T-helper 2 cell treated with Interferon-gamma antibody and Interleukin-4, amounts not matched to agents 5 μg/mL and 100 μg/mL, for 36 hours (primary cell): ENCODE results near the gene RABGAP1L.

ENCODE experiments used
- DNase-seq: peaks from one replicate; pipeline ENCODE4 v3.0.0; 2021; ENCODE audit warnings: low spot score
- H3K27ac Mint-ChIP-seq: one replicate; pipeline ENCODE4 v1.8.0; 2021; ENCODE audit warnings: mild to moderate bottlenecking, mixed read lengths
- H3K27me3 Mint-ChIP-seq: one replicate; pipeline ENCODE4 v1.8.0; 2021; ENCODE audit warnings: low read depth, mixed read lengths
- H3K36me3 Mint-ChIP-seq: one replicate; pipeline ENCODE4 v1.8.0; 2021; ENCODE audit warnings: low read depth, mixed read lengths
- H3K4me1 Mint-ChIP-seq: one replicate; pipeline ENCODE4 v1.8.0; 2021; ENCODE audit warnings: low read depth, mixed read lengths
- H3K4me3 Mint-ChIP-seq: one replicate; pipeline ENCODE4 v1.8.0; 2022; ENCODE audit warnings: mild to moderate bottlenecking, moderate library complexity, mixed read lengths
- H3K9me3 Mint-ChIP-seq: one replicate; pipeline ENCODE4 v1.8.0; 2021; ENCODE audit warnings: mixed read lengths

The RABGAP1L gene

DNA sequence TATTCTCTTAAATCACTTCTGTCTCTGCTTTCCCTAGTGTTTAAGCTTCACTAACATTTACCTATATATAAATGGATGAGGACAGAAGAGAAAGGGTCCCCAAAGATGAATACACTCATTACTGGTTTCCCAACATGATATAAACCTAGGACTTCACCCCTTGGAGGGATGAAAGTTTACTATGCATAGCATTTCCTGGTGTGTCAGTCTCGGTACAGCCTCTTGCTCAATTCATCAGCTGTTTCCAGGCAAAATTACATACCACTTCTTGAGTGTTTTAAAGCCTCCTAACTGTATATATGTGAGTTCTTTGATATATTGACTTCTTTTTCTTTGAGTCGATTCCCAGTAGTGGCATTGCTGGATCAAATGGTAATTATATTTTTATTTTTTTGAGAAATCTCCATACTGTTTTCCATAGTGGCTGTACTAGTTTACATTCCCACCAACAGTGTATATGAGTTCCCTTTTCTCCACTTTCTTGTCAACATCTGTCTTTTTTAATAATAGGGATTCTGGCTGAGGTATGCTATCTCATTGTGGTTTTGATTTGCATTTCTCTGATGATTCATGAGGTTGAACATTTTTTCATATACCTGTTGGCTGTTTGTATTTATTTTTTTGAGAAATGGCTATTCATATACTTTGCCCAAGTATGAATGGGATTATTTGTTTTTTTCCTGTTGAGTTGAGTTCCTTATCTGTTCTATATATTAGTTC lies 581.1 kb downstream of the RABGAP1L start:
- peaks cover 5% of the 10 kb centered on the region for H3K9me3 Mint-ChIP-seq
- no peak for DNase-seq
- H3K4me3 Mint-ChIP-seq = no peak overlapping the region
- H3K4me1 Mint-ChIP-seq = no peaks in the 10 kb centered on the region
- H3K27me3 Mint-ChIP-seq = no peaks in the 10 kb centered on the region
- no peak overlapping the region for H3K27ac Mint-ChIP-seq
- no peaks in the 10 kb centered on the region for H3K36me3 Mint-ChIP-seq

DNA sequence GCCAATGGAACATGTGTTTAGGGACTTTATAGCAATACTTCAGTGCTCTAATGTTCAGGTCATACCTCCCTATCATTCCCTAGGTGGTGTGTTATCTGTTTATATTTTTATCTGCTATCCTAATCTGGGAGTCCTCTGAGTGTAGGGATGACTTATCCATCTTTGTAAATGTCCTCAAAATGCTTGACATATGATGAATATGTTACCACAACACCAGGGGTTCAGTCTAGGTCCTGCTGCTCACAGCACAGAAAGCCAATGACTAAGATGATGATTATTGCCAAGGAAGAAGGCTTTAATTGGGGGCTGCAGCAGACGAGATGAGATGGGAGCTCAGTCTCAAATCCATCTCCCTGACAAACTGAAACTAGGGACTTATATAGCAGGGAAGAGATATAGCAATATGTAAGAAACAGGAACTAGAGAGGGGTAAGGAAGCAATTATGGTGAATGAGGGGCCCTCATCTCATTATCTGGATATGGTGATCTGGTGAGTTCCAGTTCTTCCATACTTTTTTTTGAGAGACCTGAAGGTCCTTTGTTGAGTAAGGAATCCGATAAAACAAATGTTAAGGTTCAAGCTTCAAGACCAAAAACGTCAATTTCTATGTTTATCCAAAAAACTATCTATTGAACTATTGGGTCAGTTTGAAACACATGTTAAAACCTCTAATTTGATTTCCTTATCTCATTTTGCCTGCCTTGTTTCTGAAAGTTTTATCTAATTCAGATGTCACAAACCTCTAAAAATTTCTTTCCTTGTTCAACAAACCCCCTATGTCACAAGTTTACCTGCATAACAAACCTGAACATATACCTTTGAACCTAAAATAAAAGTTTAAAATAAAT lies 583.7 kb downstream of the RABGAP1L start:
- Mint-ChIP-seq H3K36me3 (no peaks in the 10 kb centered on the region), H3K4me1 (no peaks in the 10 kb centered on the region), H3K4me3 (no peak overlapping the region), H3K27ac (no peak overlapping the region), H3K27me3 (no peaks in the 10 kb centered on the region), H3K9me3 (no peaks in the 10 kb centered on the region)
- DNase-seq = no peak

DNA sequence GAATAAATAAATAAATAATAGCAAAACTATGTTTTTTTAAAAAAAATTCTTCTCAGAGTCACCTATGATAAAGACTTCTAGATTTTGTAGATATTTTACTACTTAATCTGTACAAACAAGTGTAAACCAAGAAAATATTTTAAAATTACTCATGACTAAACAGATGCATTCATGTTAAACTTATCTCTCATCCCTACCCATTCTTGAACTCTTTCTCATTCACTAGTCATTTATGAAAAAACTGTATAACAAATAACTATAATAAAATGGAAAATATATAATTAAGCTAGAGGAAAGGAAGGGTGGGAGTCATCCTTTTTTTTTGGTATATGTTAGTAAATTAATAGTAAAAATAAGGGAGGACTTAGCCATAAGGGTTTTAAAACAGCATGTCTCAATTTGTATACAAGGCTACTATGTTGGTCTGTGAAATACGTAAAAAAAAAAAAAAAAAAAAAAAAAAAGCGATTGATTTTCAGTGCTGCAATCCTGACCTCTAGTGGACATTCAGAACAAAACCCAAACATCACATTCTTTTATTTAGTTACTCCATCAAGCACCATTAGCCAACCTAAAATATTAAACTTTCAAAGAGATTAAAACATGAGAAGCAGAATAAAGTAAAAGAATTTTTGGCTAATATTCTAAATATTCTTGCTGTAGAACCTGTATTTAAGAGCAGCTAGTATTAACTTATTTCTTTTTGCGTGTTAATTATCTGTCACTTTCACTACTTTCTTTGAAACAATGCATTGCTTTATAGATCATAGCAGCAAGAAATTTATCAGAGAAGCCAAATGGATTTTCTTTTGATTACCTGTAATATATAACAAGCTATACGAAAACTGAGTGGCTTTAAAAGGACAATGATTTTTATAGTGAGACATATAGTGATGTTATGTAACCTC lies 584.6 kb downstream of the RABGAP1L start:
- Mint-ChIP-seq H3K9me3 (no peaks in the 10 kb centered on the region), H3K4me3 (no peak overlapping the region), H3K4me1 (no peaks in the 10 kb centered on the region), H3K27me3 (no peaks in the 10 kb centered on the region), H3K36me3 (no peaks in the 10 kb centered on the region), H3K27ac (no peak overlapping the region)
- DNase-seq = no peak

DNA sequence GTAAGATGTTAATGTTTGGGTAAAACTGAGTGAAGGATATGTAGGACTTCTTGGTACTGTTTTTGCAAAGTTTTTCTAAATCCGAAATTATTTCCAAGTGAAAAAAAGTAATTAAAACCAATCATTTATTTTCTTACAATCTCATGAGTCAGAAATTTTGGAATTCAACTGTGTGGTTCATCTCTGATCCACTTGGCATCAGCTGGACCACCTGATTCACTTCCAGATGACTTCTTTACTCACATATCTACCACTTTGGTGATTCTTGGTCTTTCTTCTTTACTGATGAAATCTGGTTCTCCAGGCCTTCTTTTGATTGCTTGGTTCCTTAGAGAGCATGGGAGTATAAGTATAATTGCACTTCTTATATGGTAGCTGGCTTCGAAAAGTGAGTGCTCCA lies 585.6 kb downstream of the RABGAP1L start:
- no peak overlapping the region for H3K27ac Mint-ChIP-seq
- H3K36me3 Mint-ChIP-seq = no peaks in the 10 kb centered on the region
- no peaks in the 10 kb centered on the region for H3K4me1 Mint-ChIP-seq
- H3K27me3 Mint-ChIP-seq = no peaks in the 10 kb centered on the region
- no peaks in the 10 kb centered on the region for H3K9me3 Mint-ChIP-seq
- DNase-seq = no peak
- H3K4me3 Mint-ChIP-seq = no peak overlapping the region

DNA sequence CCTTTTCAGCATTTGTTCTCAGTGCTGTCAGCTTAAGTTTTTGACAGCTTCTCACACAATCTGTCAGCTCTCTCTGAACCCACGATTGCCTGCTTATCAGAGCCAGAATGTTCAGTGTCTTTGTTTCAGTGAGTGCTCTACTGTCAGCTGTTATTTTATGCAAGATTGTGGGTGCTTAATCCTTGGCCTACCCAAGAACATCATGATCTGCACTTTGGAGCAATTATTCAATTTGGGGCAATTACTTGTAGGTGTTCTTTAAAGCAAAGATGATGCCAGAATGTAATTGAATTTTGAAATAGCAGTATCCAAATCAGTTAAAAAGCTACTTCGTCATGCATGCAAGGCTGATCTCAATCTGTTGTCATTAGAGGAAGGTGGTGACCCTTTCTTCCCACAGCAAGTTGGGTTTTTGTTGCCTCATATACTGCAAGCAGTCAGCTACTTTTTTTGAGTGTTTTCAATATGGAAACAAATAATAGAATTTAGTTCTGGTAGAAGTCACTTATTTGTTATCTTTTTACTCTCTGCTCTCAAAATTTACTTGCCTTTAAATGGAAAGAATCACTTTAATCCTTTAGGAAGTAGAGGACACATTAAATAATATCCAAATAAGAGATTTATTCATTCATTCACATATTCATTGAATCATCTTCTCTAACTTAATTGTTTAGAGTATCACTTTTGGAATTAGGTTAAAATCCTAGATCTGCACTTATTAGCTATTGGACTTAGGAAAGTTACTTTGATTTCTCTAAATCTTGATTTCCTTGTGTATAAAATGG lies 586.9 kb downstream of the RABGAP1L start:
- no peaks in the 10 kb centered on the region for H3K4me1 Mint-ChIP-seq
- H3K27me3 Mint-ChIP-seq = no peaks in the 10 kb centered on the region
- no peak for DNase-seq
- H3K36me3 Mint-ChIP-seq = no peaks in the 10 kb centered on the region
- H3K27ac Mint-ChIP-seq = no peak overlapping the region
- no peak overlapping the region for H3K4me3 Mint-ChIP-seq
- no peaks in the 10 kb centered on the region for H3K9me3 Mint-ChIP-seq

DNA sequence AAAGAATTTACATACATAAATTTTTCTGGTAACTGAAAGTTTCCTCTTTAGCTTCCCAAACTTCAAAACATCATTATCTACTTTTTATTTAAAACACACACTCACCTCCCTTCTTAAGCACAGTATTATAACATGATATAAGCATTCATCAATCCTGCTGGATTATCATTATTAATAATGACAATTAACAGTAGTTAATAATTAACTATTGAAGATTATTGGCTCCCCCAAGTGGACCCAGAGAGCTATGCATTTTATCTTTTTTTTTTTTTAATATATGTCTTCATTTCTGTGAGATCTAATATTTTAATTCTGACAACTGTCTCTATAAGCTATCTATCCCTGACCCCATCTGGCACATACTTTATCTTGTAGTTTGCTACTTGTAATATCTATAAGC lies 588.3 kb downstream of the RABGAP1L start:
- no peaks in the 10 kb centered on the region for H3K9me3 Mint-ChIP-seq
- H3K27ac Mint-ChIP-seq = no peak overlapping the region
- no peak for DNase-seq
- no peaks in the 10 kb centered on the region for H3K36me3 Mint-ChIP-seq
- no peaks in the 10 kb centered on the region for H3K27me3 Mint-ChIP-seq
- no peaks in the 10 kb centered on the region for H3K4me1 Mint-ChIP-seq
- no peak overlapping the region for H3K4me3 Mint-ChIP-seq

DNA sequence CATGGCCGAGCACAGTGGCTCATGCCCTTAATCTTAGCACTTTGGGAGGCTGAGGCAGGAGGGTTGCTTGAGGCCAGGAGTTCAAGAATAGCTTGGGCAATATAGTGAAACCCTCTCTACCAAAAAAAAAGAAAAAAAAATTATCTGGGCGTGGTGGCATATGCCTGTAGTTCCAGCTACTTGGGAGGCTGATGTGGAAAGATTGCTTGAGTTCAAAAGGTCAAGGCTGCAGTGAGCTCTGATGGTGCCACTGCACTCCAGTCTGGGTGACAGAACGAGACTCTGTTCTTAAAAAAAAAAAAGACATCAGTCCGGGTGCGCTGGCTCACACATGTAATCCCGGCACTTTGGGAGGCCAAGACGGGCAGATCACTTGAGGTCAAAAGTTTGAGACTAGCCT lies 589.3 kb downstream of the RABGAP1L start:
- Mint-ChIP-seq H3K36me3 (no peaks in the 10 kb centered on the region), H3K9me3 (no peaks in the 10 kb centered on the region), H3K4me3 (no peak overlapping the region)

DNA sequence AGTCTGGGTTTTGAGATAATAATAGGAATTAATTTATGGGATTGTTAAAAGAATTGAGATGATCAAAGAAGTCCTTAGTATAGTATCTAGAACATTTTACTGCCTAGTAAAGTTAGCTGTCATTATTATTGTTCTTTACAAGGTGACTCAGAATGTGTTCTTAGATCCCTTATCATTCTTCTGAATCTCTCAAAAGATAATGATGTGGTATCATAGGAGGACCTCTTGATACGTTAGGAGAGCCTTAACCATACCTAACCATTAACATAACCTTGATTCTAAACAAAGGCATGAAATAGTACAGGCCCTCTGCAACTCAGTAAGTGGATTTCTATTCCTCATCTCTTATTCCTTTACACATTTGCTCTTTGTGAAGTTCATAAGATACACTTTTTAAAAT lies 593.8 kb downstream of the RABGAP1L start:
- no peaks in the 10 kb centered on the region for H3K36me3 Mint-ChIP-seq
- H3K4me1 Mint-ChIP-seq = peaks cover 4% of the 10 kb centered on the region

More for the DNA sequence above, 589.3 kb downstream of the RABGAP1L start:
- no peak for DNase-seq
- no peak overlapping the region for H3K27ac Mint-ChIP-seq
- peaks cover 4% of the 10 kb centered on the region for H3K4me1 Mint-ChIP-seq
- no peaks in the 10 kb centered on the region for H3K27me3 Mint-ChIP-seq

DNA sequence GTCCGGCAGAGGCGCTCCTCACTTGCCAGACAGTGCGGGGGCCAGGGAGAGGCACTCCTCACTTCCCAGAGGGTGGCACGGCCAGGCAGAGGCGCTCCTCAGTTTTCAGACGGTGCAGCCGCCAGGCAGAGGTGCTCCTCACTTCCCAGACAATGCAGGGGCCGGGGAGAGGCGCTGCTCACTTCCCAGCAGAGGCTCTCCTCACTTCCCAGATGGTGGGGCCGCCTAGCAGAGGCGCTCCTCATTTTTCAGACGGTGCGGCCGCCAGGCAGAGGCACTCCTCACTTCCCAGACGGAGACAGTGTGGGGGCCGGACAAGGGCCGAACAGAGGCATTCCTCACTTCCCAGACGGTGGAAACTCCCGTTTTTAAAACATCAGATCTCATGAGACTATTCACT lies 602.0 kb downstream of the RABGAP1L start:
- H3K27ac Mint-ChIP-seq = no peak overlapping the region
- H3K27me3 Mint-ChIP-seq = no peaks in the 10 kb centered on the region
- no peak overlapping the region for H3K4me3 Mint-ChIP-seq
- H3K9me3 Mint-ChIP-seq = no peaks in the 10 kb centered on the region
- no peaks in the 10 kb centered on the region for H3K36me3 Mint-ChIP-seq
- no peak for DNase-seq
- H3K4me1 Mint-ChIP-seq = no peaks in the 10 kb centered on the region

More for the DNA sequence above, 593.8 kb downstream of the RABGAP1L start:
- no peak for DNase-seq
- no peak overlapping the region for H3K4me3 Mint-ChIP-seq
- no peak overlapping the region for H3K27ac Mint-ChIP-seq
- no peaks in the 10 kb centered on the region for H3K27me3 Mint-ChIP-seq
- no peaks in the 10 kb centered on the region for H3K9me3 Mint-ChIP-seq

DNA sequence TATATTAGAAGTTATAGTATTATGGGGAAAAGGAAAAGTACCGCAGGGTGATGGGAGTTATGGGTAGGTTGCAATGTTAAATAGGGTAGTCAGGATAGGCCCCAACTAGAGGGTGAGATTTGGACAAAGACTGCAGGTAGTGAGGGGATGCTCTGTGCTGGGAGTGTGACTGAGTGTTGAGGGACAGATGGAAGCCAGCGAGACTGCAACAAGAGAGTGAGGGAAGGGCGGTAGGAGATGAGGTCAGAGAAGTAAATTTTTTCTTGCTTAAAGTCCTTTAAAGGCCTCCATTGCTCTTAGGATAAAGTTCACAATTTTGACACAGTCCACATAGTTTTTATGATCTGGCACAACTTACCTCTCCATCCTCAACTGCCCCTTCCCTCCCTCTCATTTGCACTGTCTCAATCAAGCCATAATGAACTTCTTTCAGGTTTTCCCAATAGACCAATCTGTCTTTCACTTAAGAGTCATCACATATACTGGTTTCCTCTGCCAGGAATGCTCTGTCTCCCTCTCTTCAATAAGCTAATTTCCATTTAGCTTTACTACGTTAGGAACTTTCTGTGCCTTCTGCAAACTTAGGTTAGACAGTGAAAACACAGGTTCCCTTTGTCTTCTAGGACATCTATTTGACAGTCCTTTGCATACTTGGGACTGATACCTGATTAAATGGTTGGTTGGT lies 602.7 kb downstream of the RABGAP1L start:
- Mint-ChIP-seq H3K36me3 (no peaks in the 10 kb centered on the region), H3K4me3 (no peak overlapping the region), H3K4me1 (no peaks in the 10 kb centered on the region), H3K27me3 (no peaks in the 10 kb centered on the region), H3K27ac (no peak overlapping the region), H3K9me3 (no peaks in the 10 kb centered on the region)
- DNase-seq = no peak

DNA sequence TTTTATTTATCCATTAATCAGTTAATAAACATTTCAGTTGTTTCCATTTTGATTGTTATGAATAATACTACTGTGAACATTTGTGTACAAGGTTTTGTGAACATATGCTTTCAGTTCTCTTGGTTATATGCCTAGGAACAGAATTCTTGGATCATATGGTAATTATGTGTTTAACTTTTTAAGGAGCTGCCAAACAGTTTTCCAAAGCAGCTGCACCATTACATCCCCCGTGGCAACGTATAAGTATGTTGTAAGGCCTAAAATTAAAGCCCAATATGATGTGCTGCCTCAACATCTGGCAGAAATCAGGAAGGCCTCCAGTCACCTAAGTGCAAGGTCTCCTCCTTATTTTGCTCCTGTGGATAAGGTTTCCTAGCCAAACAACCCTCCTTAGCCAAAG lies 604.9 kb downstream of the RABGAP1L start:
- H3K4me3 Mint-ChIP-seq = no peak overlapping the region
- no peaks in the 10 kb centered on the region for H3K27me3 Mint-ChIP-seq
- peaks cover 5% of the 10 kb centered on the region for H3K4me1 Mint-ChIP-seq
- H3K27ac Mint-ChIP-seq = no peak overlapping the region
- no peaks in the 10 kb centered on the region for H3K36me3 Mint-ChIP-seq
- no peak for DNase-seq
- no peaks in the 10 kb centered on the region for H3K9me3 Mint-ChIP-seq

DNA sequence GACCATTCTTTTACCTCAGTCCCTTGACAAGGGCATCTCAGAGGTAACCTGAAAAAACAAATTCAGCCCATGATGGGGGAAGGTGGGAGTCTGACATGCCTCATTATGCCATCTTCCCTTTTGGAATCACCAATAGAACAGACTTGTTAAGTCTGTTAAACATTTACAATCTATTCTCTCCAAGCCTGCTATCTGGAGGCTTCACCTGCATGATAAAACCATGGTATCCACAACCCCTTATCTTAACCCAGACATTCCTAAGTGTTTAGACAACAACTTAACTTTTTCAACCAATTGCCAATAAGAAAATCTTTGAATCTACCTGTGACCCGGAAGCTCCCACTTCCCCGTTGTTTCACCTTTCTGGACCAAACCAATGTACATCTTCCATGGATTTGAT lies 607.4 kb downstream of the RABGAP1L start:
- H3K9me3 Mint-ChIP-seq = no peaks in the 10 kb centered on the region
- H3K27ac Mint-ChIP-seq = no peak overlapping the region
- H3K4me3 Mint-ChIP-seq = no peak overlapping the region
- peaks cover 7% of the 10 kb centered on the region for H3K4me1 Mint-ChIP-seq
- H3K36me3 Mint-ChIP-seq = no peaks in the 10 kb centered on the region
- DNase-seq = no peak
- H3K27me3 Mint-ChIP-seq = no peaks in the 10 kb centered on the region

DNA sequence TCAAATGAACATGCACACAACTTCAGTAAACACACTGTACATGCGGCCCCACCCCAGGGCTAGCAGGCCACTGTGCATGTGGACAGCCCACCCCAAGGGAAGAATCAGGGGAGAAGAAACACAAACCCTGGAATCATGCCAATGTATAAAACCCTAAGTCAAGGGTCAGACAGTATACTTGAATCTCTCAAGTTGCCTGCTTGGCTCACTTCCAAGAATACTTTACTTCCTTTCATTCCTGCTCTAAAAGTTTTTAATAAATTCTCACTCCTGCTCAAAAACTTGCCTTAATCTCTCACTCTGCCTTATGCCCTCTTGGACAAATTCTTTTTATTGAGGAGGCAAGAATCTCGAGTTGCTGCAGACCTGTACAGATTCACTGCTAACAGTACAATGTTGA lies 609.2 kb downstream of the RABGAP1L start:
- no peak for DNase-seq
- no peak overlapping the region for H3K27ac Mint-ChIP-seq
- no peaks in the 10 kb centered on the region for H3K36me3 Mint-ChIP-seq
- no peaks in the 10 kb centered on the region for H3K9me3 Mint-ChIP-seq
- H3K4me1 Mint-ChIP-seq = peaks cover 9% of the 10 kb centered on the region
- H3K4me3 Mint-ChIP-seq = no peak overlapping the region
- no peaks in the 10 kb centered on the region for H3K27me3 Mint-ChIP-seq
